Endothelial cell of umbilical vein (primary cell): Measurements from ENCODE around the gene NTSR1.

Experiments
- POLR2A ChIP-seq: IDR thresholded peaks from 2 replicates; pipeline ENCODE4 v1.6.1; 2012; ENCODE audit warnings: low read depth, mild to moderate bottlenecking, control low read depth, low read length
- TF ChIP-seq, protein P1 (sequence below), 2 donors: IDR thresholded peaks; 1 replicate in 1 of 2; 2 replicates in 1 of 2; pipeline ENCODE4 v1.5.1; 2011; ENCODE audit warnings: low read length in 2 of 2, mild to moderate bottlenecking in 2 of 2, moderate library complexity in 2 of 2, control low read depth in 1 of 2, inconsistent platforms in 1 of 2, low read depth in 1 of 2; ENCODE audit not compliant: insufficient read depth in 1 of 2; ENCODE audit errors: extremely low read depth in 1 of 2

DNA sequence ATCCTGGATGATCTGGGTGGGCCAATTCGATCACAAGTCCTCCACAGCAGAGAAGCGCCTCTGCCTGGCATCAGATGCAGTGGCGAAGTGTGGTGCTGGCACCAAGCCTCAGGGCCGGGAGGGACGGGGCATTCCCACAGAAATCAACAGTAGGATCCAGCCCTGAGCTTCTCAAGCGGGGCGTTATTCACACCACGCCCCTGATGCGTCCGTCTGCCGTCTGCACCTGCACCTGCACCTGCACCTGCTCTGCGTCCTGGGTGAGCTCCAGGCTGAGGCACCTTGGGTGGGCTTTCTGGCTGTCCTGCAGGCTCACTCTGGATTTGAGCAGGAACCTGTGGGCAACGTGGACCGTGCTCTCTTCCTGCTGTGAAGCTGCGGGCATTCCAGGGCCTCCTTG, 13.8 kb upstream of the NTSR1 start:
- TF ChIP-seq, protein P1, sequence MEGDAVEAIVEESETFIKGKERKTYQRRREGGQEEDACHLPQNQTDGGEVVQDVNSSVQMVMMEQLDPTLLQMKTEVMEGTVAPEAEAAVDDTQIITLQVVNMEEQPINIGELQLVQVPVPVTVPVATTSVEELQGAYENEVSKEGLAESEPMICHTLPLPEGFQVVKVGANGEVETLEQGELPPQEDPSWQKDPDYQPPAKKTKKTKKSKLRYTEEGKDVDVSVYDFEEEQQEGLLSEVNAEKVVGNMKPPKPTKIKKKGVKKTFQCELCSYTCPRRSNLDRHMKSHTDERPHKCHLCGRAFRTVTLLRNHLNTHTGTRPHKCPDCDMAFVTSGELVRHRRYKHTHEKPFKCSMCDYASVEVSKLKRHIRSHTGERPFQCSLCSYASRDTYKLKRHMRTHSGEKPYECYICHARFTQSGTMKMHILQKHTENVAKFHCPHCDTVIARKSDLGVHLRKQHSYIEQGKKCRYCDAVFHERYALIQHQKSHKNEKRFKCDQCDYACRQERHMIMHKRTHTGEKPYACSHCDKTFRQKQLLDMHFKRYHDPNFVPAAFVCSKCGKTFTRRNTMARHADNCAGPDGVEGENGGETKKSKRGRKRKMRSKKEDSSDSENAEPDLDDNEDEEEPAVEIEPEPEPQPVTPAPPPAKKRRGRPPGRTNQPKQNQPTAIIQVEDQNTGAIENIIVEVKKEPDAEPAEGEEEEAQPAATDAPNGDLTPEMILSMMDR (IDR thresholded peaks at IDR 0.05; ENCODE audit: extremely low read depth in 1 of 2, insufficient read depth in 1 of 2, low read depth in 1 of 2, low read length in 2 of 2) = no peak
- TF ChIP-seq POLR2A = no peak
